ENCODE data around the gene REC8.

The REC8 gene

DNA sequence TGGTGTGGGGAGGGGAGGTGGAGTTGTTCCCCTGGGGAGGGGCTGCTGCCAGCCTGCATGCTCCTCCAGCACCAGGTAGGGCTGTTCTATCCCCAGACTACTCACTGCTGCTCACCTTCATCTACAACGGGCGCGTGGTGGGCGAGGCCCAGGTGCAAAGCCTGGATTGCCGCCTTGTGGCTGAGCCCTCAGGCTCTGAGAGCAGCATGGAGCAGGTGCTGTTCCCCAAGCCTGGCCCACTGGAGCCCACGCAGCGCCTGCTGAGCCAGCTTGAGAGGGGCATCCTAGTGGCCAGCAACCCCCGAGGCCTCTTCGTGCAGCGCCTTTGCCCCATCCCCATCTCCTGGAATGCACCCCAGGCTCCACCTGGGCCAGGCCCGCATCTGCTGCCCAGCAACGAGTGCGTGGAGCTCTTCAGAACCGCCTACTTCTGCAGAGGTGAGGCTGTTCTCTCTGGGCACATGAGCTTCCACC lies 7.3 kb upstream of the REC8 start:
- peaks cover 83% of the 10 kb centered on the region for H3K36me3 ChIP-seq

DNA sequence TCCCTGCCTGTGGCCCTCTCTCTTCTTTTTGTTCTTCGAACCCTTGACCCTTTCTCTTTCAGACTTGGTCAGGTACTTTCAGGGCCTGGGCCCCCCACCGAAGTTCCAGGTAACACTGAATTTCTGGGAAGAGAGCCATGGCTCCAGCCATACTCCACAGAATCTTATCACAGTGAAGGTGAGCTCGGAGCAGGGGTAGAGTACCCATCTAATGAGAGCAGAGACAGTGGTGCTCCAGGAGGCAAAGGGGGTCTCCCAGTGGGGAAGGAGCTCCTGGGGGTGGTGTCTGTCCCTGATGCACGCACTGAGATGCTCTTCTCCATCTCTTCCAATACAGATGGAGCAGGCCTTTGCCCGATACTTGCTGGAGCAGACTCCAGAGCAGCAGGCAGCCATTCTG lies 6.1 kb upstream of the REC8 start:
- no peaks in the 10 kb centered on the region for H3K9me3 ChIP-seq
- peaks cover 82% of the 10 kb centered on the region for H3K36me3 ChIP-seq
- no peaks in the 10 kb centered on the region for H3K27me3 ChIP-seq
- peaks cover 72 to 84% of the 10 kb centered on the region in 2 experiments for H3K4me1 ChIP-seq (ENCODE audit: control insufficient read depth in 1 of 2, insufficient read depth in 1 of 2, low read depth in 1 of 2, low read length in 1 of 2)
- peak overlapping the region; percentile 94 for H3K27ac ChIP-seq
- H3K4me3 ChIP-seq (ENCODE audit: low read depth in 1 of 2, low read length in 1 of 2): no peak overlapping the region
- TF ChIP-seq, protein P1, sequence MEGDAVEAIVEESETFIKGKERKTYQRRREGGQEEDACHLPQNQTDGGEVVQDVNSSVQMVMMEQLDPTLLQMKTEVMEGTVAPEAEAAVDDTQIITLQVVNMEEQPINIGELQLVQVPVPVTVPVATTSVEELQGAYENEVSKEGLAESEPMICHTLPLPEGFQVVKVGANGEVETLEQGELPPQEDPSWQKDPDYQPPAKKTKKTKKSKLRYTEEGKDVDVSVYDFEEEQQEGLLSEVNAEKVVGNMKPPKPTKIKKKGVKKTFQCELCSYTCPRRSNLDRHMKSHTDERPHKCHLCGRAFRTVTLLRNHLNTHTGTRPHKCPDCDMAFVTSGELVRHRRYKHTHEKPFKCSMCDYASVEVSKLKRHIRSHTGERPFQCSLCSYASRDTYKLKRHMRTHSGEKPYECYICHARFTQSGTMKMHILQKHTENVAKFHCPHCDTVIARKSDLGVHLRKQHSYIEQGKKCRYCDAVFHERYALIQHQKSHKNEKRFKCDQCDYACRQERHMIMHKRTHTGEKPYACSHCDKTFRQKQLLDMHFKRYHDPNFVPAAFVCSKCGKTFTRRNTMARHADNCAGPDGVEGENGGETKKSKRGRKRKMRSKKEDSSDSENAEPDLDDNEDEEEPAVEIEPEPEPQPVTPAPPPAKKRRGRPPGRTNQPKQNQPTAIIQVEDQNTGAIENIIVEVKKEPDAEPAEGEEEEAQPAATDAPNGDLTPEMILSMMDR (IDR thresholded peaks at IDR 0.05): no peak

More for the DNA sequence above, 7.3 kb upstream of the REC8 start:
- no peak overlapping the region for H3K4me3 ChIP-seq (ENCODE audit: low read depth in 1 of 2, low read length in 1 of 2)
- TF ChIP-seq, protein P1 (IDR thresholded peaks at IDR 0.05): no peak
- H3K4me1 ChIP-seq (ENCODE audit: control insufficient read depth in 1 of 2, insufficient read depth in 1 of 2, low read depth in 1 of 2, low read length in 1 of 2): peaks cover 73 to 85% of the 10 kb centered on the region in 2 experiments
- no peaks in the 10 kb centered on the region for H3K9me3 ChIP-seq
- H3K27ac ChIP-seq: peak overlapping the region; percentile 94
- H3K27me3 ChIP-seq: no peaks in the 10 kb centered on the region

DNA sequence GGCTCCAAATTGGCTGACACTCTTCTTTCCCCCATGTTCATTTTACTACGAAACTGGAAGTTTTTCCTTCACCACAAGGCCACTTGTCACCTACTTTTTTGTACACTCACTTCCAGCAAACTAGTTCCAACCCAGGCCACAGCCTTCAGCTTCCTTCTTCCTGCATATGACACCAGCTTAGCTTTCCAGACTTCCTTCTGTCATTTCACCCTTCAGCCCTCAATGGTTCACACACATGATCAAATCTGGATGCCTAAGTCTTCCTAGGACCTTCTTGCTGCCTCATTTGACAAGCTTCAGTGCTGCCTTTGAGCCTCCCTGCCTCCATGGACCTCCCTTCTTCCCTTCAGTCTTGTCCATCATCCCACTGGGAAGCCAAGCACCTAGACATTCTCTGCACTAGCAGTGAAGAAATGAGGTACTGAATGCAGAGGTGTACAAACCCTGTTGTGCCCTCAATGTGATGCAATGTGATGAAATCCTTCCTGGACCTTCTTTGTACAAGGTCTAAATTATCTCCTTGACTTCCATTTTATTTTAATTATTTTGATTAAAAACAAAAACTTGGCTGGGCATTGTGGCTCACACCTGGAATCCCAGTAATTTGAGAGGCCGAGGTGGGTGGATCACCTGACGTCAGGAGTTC lies 4.3 kb upstream of the REC8 start:
- peaks cover 85% of the 10 kb centered on the region for H3K36me3 ChIP-seq
- TF ChIP-seq, protein P1 (IDR thresholded peaks at IDR 0.05): no peak
- no peaks in the 10 kb centered on the region for H3K9me3 ChIP-seq
- peak overlapping the region; percentile 94 for H3K27ac ChIP-seq
- peaks cover 79 to 90% of the 10 kb centered on the region in 2 experiments for H3K4me1 ChIP-seq (ENCODE audit: control insufficient read depth in 1 of 2, insufficient read depth in 1 of 2, low read depth in 1 of 2, low read length in 1 of 2)
- H3K27me3 ChIP-seq: peaks cover 14% of the 10 kb centered on the region
- peak overlapping the region in 1 of 2 experiments; percentile 24 for H3K4me3 ChIP-seq (ENCODE audit: low read depth in 1 of 2, low read length in 1 of 2)

DNA sequence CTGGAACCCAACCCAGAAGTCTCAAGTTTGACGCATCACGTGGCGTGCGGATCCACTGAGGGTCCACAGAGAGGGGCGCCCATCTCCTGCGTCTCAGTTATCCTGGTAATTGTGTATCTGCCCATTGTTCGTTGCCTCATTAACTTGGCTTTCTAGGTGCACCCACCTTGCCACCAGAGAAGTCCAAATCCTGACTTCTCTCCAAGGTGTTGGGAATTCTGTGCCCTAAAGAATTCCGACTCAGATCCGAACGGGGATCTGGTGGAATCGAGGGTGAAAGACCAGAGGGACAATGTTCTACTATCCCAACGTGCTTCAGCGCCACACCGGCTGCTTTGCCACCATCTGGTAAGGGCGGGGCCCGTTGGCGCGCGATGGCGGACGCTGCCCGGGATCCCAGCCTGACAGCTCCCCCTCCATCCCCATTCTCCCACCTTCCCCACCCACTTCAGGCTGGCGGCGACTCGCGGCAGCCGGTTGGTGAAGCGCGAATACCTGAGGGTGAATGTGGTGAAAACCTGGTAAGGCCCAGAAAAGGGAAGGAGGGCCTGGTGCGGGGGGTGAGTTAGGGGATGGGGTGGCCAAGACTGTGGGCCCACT lies 481 bp downstream of the REC8 start:
- Histone ChIP-seq H3K4me3 (ENCODE audit: low read depth in 1 of 2, low read length in 1 of 2) (peak overlapping the region in 1 of 2 experiments; percentile 43), H3K27ac (peak overlapping the region; percentile 36)

DNA sequence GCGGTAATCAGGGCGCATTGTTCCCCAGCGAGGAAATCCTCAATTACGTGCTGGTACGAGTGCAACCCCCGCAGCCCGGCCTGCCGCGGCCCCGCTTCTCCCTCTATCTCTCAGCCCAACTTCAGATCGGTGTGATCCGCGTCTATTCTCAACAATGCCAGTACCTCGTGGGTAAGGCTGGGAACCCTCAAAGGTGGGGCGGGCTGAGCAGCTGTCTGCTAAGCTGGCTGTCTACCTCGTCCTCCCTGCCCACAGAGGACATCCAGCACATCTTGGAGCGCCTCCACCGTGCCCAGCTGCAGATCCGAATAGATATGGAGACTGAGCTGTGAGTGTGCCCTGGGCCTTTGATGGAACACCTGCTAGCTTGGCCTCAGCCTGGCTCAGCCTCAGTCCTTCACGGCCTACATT lies 996 bp downstream of the REC8 start:
- no peaks in the 10 kb centered on the region for H3K9me3 ChIP-seq
- H3K4me3 ChIP-seq (ENCODE audit: low read depth in 1 of 2, low read length in 1 of 2): no peak overlapping the region
- TF ChIP-seq, protein P1 (IDR thresholded peaks at IDR 0.05): no peak
- peaks cover 87% of the 10 kb centered on the region for H3K36me3 ChIP-seq
- peaks cover 17% of the 10 kb centered on the region for H3K27me3 ChIP-seq
- H3K27ac ChIP-seq: no peak overlapping the region
- H3K4me1 ChIP-seq (ENCODE audit: control insufficient read depth in 1 of 2, insufficient read depth in 1 of 2, low read depth in 1 of 2, low read length in 1 of 2): peaks cover 39 to 49% of the 10 kb centered on the region in 2 experiments

More for the DNA sequence above, 481 bp downstream of the REC8 start:
- Histone ChIP-seq H3K36me3 (peaks cover 85% of the 10 kb centered on the region), H3K27me3 (peaks cover 17% of the 10 kb centered on the region), H3K9me3 (no peaks in the 10 kb centered on the region), H3K4me1 (ENCODE audit: control insufficient read depth in 1 of 2, insufficient read depth in 1 of 2, low read depth in 1 of 2, low read length in 1 of 2) (peaks cover 44 to 54% of the 10 kb centered on the region in 2 experiments)
- TF ChIP-seq, protein P1 (IDR thresholded peaks at IDR 0.05): no peak
